ENCODE data around the gene NLRC4. TPM values are rescaled to one million over a fixed set of nuclear protein-coding genes. Genes with fewer than 3 reads are reported as not detected.

NLRC4 gene
- total and polyA plus RNA-seq, 2 of the 8 experiments (the other 6 are each of a cell fraction or from before 2014, with no cell fraction given): not detected

GRCh38 chr2:32289165-32289999 is 24.7 kb upstream of the NLRC4 start:
- Histone ChIP-seq H2AFZ (ENCODE audit: low read length) (no peak overlapping the region), H2BK15ac (ENCODE audit: low read length) (no peak overlapping the region), H3K36me3 (ENCODE audit: control insufficient read depth in 2 of 4, insufficient read depth in 4 of 4, low read length in 3 of 4) (peaks cover 0 to 8% (median 3%) of the 10 kb centered on the region in 4 experiments; a peak in 3 of 8 replicates), H2BK5ac (ENCODE audit: low read depth, low read length) (no peak overlapping the region), H3K14ac (ENCODE audit: insufficient read length) (no peak overlapping the region), H3K4me1 (replicated peaks in 1 of 4; ENCODE audit: control insufficient read depth in 3 of 4, insufficient read depth in 4 of 4, low read length in 3 of 4) (no peaks in the 10 kb centered on the region), H3K79me1 (ENCODE audit: low read depth, low read length) (no peaks in the 10 kb centered on the region), H4K5ac (ENCODE audit: insufficient read length, low read depth, low read length) (no peak overlapping the region), H3K4me3 (ENCODE audit: extremely low read depth in 1 of 4, insufficient read depth in 2 of 4, low read depth in 3 of 4, low read length in 4 of 4) (no peak overlapping the region), H4K20me1 (replicated peaks in 1 of 2; ENCODE audit: control insufficient read depth in 1 of 2, insufficient read depth in 2 of 2, low read length in 2 of 2) (no peaks in the 10 kb centered on the region), H3K9me3 (ENCODE audit: insufficient read depth in 2 of 2, low read depth in 1 of 2, low read length in 1 of 2) (peaks cover 0 to 6% of the 10 kb centered on the region in 2 experiments; a peak in 1 of 4 replicates), H3K9ac (replicated peaks in 1 of 4; ENCODE audit: extremely low read depth in 1 of 4, low read depth in 3 of 4, low read length in 3 of 4) (no peak overlapping the region), H3K4ac (replicated peaks; ENCODE audit: insufficient read length, low read depth, low read length) (no peak overlapping the region), H3K4me2 (ENCODE audit: insufficient read depth in 1 of 2, low read depth in 2 of 2, low read length in 2 of 2) (no peak overlapping the region), H3K18ac (ENCODE audit: extremely low read depth, low read length) (no peak overlapping the region), H4K8ac (ENCODE audit: extremely low read depth, insufficient read depth, low read length) (no peak overlapping the region), H3K56ac (replicated peaks; ENCODE audit: insufficient read length, low read depth, low read length) (no peak overlapping the region), H2BK12ac (ENCODE audit: low read depth, low read length) (no peak overlapping the region), H3K27ac (ENCODE audit: low read depth, low read length) (no peak overlapping the region), H2AK5ac (ENCODE audit: low read depth, low read length) (no peak overlapping the region), H3K23ac (ENCODE audit: insufficient read length) (no peak overlapping the region), H2BK20ac (ENCODE audit: low read length) (no peak overlapping the region), H3K23me2 (ENCODE audit: low read depth, low read length) (no peaks in the 10 kb centered on the region), H4K91ac (replicated peaks; ENCODE audit: insufficient read length, low read length) (no peak overlapping the region), H3K79me2 (ENCODE audit: control insufficient read depth in 1 of 2, insufficient read depth in 2 of 2, low read length in 2 of 2) (peaks cover 0 to 11% of the 10 kb centered on the region in 2 experiments; a peak in 2 of 4 replicates), H2BK120ac (replicated peaks; ENCODE audit: low read depth, low read length) (no peak overlapping the region), H3K27me3 (replicated peaks in 1 of 4; ENCODE audit: control insufficient read depth in 3 of 4, extremely low read depth in 1 of 4, insufficient read depth in 3 of 4, low read length in 3 of 4) (no peaks in the 10 kb centered on the region)
- POLR2A ChIA-PET (ENCODE audit: partially characterized antibody): no interaction called here
- 88% methylated on average over 4 of the region's 4 CpGs; no CpG with 5 or more reads in 1 of the 2 experiments for WGBS, 2 experiments (ENCODE audit: extremely low coverage in 1 of 2, insufficient coverage in 1 of 2, insufficient read length in 1 of 2, insufficient replicate concordance in 2 of 2, low coverage in 1 of 2, low lambda C conversion rate in 2 of 2, missing lambda C conversion rate in 1 of 2)
- CTCF ChIA-PET (ENCODE audit: partially characterized antibody): no interaction called here
- DNase-seq (ENCODE audit: low read depth in 1 of 2, low spot score in 2 of 2) (no peak), FAIRE-seq (no peak)
- TF ChIP-seq SP2 (IDR thresholded peaks at IDR 0.05; ENCODE audit: low read length) (no peak), GABPA (IDR thresholded peaks at IDR 0.05; ENCODE audit: borderline replicate concordance, insufficient read depth, low read length) (no peak), E2F6 (IDR thresholded peaks at IDR 0.05) (no peak), CEBPB (IDR thresholded peaks at IDR 0.05; ENCODE audit: low read depth, low read length) (no peak), MAFK (IDR thresholded peaks at IDR 0.05; ENCODE audit: low read depth, low read length) (no peak), CREB1 (IDR thresholded peaks at IDR 0.05) (no peak), JUND (IDR thresholded peaks at IDR 0.05; ENCODE audit: low read length) (no peak), POU5F1 (IDR thresholded peaks at IDR 0.05; ENCODE audit: low read depth, low read length) (no peak), POLR2AphosphoS5 (IDR thresholded peaks at IDR 0.05; ENCODE audit: low read depth, low read length) (no peak), HDAC6 (IDR thresholded peaks at IDR 0.05; ENCODE audit: low read depth, low read length) (no peak), RBBP5 (IDR thresholded peaks at IDR 0.05; ENCODE audit: borderline replicate concordance, low read depth, low read length) (no peak), CBX8 (IDR thresholded peaks at IDR 0.05; ENCODE audit: borderline replicate concordance, low read depth, low read length) (no peak)

Measured in H1 (cell line).